GM20431 (cell line): ENCODE data around the gene EYS.
"Not testable (repeated sequence)": the region's sequence is repeated elsewhere in the genome, so short reads cannot be mapped to it uniquely, and the experiment has no call there.

Source experiments
- in situ Hi-C: fragments of 300-500 bp; cut with MseI, MboI; formaldehyde crosslinking; loops from one replicate; pipeline ENCODE4 v1.15.0; 2020; ENCODE audit warnings: low sequenced_read_pairs; ENCODE audit not compliant: unreplicated experiment

The EYS gene

DNA sequence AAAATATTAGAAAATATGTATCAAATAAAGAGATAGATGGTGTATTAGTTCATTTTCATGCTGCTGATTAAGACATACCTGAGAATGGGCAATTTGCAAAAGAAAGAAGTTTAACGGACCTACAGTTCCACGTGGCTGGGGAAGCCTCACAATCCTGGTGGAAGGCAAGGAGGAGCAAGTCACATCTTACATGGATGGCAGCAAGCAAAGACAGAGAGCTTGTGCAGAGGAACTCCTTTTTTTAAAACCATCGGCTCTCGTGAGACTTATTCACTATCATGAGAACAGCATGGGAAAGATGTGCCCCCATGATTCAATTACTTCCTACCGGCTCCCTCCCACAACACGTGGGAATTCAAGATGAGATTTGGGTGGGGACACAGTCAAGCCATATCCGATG, 223.4 kb downstream of the EYS start:
- in situ Hi-C loops: not testable (repeated sequence)

DNA sequence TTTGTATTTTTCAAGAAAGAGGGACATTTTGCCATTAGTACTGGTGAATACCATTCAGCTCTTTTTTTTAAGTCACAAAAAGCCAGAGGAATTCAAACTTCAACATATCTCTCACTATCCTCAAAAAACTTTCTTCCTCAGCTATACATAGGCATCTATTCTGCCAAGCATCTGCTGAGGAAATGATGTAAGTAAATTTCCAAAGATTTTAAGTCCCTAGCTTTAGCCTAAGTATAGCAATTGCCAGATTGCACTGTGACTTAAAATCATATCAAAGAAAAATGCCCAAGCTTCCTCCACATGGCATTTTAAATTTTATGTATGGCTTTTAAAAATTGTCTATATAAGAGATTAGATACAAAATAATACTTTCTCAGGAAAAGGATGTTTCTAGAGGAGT, 237.4 kb downstream of the EYS start:
- in situ Hi-C loops: no loop called here

DNA sequence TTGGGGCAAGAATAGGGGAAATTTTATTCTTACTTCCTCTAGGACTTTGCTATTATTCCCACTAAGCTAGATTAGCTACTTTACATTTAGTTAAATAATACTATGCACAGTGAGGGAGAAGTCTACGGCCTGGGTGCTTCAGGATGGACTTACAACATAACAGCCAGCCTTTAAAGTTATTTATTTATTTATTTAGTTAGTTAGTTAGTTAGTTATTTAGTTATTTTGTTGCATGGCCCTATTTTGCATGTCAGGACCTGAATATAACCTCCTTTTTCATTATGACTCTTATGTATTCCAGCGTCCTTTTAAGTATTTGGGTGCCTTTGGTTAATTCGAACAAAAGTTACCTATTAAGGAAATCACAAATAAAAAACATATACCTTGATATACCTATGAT, 238.7 kb downstream of the EYS start:
- in situ Hi-C loops: no loop called here

DNA sequence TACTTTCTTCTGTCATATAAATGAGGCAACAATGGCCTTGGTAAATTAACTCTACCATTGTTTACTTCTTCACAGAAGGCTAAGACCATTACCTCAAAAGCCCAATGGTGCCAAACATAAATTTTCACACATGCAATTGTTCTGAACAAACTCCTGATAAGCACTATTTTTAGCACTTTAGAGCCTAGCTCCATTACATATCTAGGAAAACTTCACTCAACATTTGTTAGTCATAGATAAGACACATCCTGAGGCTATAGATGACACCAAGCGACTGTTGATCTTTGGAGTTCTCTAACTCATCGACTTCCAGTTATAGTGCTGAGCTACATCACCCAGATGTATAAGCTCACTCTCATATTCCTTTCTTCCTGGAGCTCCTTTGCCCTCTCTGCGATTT, 245.9 kb downstream of the EYS start:
- in situ Hi-C loops: no loop called here

DNA sequence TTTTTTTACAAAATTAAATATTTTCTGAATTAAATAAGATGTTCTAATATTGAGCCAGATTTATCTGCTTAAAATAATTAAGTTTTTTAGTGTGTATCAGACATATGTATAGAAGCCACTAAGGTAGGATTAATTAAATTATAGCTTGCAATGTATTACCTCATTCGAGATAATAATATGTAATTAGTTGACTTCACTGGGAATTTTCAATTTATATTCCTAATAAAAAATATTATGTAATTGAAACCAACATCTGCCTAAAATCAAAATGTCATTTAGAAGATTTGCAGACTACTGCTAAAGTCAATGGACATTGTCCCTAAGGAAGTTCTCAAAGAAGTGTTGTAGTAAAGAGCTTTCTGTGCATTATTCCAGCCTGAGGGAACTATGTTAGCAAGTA, 254.7 kb downstream of the EYS start:
- in situ Hi-C loops: no loop called here

DNA sequence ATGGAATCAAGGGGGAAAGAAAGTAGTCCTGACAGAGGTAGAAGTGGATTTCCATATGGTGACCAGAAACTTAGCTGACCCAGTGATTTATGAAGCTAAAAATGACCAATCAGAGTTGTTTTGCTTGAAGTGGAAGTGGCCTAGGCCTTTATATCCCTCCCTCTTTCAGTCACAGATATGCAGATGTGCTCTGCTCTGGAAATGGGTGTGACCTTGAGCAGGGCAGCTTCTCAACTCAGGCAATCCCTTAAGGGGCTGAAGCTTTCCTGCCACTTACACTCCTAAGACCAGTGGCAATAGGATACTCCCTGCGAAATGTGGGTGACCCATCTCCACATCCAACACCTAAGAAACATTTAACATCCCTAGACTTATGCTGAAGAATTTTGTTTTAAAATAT, 256.6 kb downstream of the EYS start:
- in situ Hi-C loops: no loop called here

- in situ Hi-C loops: no loop called here
Measured at GRCh38 chr6:65449926-65450325, 257.1 kb downstream of the EYS start.

GRCh38 chr6:65448866-65449265, 258.2 kb downstream of the EYS start:
- in situ Hi-C loops: no loop called here

DNA sequence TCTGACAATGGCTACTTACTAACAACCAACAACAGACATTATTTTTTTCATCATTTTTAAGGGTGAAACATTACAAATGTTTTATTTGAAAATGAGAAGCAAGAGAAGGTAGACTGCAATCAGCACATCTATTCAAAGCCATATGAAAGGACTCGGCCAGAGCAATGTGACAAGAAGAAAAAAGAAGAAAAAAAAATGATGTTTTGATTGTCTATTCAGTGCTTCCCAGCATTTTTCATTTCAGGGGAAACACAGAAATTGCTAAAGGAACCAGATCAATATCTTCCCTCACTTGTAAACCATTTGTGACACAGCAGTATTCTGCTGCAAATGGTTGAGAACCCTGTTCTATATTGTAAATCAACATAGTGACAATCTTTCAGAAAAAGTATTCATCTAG, 270.7 kb downstream of the EYS start:
- in situ Hi-C loops: no loop called here

DNA sequence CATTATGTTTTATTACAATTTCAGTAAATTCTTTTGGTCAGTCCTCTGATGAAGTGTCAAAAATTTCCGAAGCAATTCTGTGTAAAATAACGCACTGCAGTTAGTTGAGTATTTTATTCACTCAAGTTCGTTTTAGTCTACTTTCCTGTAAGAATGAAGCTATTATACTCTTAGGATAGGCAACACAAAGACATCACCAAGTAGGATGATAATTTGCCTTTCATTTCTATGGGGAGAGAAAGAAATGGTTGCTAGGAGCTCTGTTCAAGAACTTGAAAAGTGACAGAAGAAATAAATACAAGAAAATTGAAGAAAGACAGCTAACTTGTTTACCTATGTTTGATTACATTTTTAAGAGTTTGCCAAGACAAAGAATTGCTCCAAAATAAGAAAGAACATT, 290.4 kb downstream of the EYS start:
- in situ Hi-C loops: no loop called here

DNA sequence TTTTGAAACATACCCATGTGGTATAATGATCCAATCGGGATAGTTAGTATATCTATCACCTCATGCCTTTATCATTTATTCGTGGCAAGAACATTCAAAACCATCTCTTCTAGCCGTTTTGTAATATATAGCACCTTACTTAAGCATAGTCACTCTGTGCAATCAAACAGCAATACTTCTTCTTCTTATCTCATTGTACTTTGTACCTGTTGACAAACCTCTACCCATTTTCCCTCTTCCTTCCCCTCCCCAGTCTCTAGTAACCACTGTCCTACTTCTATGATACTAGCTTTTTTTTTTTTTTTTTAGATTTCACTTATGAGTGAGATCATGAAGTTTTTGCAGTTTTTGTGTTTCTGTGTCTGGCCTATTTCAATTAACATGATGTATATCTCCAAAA, 296.7 kb downstream of the EYS start:
- in situ Hi-C loops: no loop called here

DNA sequence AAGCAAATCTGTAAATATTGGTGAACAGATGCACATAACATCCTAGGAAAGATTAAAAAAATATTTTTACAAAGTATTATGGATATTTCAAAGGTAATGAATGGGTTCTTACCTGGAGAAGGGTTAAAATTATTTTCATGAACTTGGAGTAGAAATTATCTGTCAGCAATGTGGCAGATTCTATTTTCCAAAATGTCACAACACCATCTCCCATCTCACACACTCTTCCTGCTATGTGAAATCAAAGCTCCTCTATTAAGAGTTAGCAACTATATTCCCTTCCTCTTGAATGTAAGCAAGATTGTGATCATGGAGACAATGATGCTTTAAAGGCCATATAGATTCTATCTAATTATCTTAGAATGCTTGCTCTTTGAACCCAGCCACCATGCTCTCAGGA, 304.5 kb downstream of the EYS start:
- in situ Hi-C loops: no loop called here

GRCh38 chr6:65399355-65400084, 307.5 kb downstream of the EYS start:
- in situ Hi-C loops: no loop called here

DNA sequence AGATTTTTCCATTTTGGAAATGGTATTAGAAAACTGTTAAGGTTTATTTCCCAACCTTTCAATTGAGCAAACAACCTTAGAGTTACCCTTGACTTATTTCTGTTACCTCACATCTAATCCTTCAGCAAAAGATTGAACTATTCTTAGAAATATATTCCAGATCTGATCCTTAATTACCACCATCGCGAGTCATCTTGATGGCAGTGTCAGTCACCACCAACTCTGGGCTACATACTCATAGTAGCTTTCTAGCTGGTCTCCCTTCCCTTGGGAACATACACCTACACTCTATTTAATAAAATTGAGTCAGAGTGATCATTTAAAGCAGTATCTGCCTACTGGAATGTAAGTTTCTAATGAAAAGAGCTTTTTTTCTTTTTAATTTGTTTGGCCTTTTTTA, 308.2 kb downstream of the EYS start:
- in situ Hi-C loops: no loop called here

DNA sequence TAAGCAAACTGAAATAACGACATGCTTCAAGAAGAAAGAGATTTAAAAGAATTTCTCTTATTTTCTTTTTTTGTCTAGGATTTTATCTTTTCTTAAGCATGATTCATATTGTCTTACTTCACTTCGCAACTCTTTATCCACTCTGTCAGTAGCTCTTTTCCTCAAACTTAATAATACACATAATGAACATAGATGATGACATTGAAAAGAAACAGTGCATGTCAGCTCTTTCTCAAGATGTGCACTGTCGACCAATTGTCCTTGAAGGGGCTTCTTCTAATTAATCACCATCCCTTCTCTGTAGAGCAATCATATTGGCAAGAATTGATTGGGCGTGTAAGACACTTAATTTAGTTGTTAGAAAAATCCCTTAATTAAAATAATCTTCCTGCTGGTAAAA, 356.5 kb downstream of the EYS start:
- in situ Hi-C loops: no loop called here

- in situ Hi-C loops: not testable (repeated sequence)
Measured at GRCh38 chr6:65302655-65303054, 404.4 kb downstream of the EYS start.

DNA sequence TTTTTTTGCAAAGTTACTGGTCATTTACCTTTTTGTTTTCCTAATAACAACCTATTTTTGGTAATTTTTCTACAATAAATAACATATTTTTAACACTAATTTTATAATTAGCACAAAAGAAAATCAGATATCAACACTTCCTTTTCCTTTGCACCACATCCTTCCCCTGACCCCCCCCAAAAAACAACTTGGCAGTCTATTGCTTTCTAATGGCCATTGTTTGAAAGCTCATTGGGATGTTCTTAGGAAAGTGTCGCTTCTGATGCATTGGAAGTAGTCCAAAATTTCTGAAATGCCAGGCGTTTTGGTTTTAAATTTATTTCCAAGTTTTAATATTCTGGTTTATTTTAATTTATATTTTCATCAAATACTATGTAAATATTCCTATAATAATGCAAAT, 407.8 kb downstream of the EYS start:
- in situ Hi-C loops: no loop called here

GRCh38 chr6:65295812-65296211, 411.2 kb downstream of the EYS start:
- in situ Hi-C loops: no loop called here

DNA sequence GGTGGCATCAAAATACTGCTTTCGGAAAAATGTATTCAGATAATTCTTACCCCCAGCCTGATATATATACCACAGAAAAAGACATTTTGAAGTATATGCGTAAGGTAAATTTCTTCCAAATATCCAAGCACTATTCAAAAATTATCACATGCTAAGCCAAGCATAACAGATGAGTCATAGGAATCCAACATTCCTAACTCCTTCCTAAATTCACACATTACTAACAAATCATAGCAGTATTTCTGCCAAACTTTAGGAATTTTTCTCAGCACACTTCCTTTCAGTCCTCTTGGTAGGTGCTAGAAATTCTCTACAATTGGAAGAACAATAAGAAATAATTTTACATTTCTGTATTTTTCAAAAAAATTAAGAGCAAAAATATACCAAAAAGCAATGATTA, 417.5 kb downstream of the EYS start:
- in situ Hi-C loops: no loop called here

GRCh38 chr6:65285275-65285674, 421.8 kb downstream of the EYS start:
- in situ Hi-C loops: no loop called here

DNA sequence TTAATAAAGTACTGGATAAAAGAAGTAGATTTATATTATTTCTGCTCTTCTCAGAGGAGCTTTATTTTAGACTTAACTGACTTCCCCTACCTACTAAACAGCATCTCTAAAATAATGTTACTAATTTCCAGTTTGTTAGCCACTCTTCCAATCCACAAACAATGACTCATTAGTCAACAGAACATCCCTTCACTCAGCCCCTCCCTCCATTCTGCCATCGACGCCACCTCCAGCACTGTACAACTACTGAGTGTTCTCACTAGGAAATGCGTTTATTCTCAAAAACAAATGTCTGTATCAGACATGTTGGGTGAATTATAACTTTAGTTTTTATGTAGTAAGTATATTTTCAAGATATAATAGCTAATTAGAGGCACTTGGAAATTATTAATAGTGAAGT, 427.0 kb downstream of the EYS start:
- in situ Hi-C loops: no loop called here

DNA sequence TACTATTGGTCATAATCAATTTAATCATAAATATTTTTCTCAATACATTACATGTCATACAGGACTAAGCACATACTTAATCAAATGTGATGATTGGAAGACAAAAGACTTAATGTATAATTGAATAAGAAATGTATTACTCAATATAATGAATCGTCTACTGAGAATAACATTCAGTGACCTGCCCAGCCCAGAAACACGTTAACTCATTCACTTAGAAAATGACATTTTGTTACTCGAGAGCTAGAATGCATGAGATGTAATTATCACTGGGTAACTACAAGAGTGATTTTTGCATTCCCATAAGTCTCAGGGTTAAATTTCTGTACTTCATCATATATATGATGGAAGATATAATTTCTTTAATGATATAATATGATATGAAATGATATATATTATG, 444.8 kb downstream of the EYS start:
- in situ Hi-C loops: no loop called here

DNA sequence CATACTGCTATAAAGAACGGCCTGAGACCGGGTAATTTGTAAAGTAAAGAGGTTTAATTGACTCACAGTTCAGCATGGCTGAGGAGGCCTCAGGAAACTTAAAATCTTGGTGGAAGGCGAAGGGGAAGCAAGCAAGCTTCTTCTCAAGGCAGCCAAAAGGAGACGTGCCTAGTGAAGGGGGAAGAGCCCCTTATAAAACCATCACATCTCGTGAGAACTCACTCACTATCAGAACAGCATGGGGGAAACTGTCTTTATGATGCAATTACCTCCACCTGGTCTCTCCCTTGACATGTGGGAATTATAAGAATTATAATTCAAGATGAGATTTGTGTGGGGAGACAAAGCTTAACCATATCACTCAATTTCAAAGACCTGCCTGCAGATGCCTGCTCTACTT, 447.0 kb downstream of the EYS start:
- in situ Hi-C loops: no loop called here
